COLO668 (cell line): ENCODE data around the gene LAMA5.

Source experiments
- DNase-seq: peaks from one replicate; lab custom pipeline; 2025; ENCODE audit not compliant: unreplicated experiment; lab: John Stamatoyannopoulos, UW

Gene LAMA5

DNA sequence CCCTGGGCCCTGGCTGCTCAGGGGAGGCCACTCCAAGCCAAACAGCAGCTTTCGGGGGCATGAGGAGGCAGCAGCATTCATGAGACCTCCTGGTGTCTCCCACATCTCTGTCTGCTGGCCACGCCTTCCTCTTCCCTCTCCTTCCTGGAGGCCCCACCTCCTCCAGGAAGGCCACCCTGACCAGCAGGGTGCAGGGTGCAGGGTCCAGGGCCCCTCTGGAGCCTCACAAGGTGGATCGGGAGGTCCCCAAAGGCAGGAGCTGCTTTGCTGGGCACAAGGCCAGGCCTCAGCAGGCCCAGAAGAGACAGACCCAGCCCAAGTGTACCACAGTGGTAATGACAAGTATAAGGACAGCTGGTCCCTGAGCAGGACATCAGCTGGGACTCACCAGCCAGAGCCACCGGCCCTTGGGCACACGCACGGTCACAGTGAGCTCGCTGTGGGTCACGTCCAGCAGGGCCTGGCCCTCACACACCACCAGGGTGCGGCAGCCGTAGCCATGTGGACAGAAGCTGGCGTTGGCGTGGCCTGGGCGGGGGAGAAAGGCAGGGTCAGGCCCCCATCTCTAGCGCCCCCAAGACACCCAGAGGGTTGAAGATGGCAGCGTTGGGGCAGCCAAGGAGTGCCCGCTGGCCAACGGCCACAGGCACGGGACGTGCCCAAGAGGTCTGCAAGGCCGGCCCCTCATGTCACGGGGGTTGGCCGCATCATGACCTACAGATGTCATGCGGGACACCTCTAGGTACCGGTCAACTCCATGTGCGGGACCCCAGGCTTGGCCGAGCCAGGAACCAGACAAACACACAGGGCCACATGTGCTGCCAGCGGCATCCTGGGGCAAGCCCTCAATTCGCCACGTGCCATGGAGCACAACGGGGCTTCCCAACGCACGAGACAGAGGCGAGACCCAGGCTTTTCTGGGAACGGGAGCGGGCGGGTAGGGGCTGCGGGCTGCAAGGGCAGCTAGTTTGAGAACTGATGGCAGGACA, 37.4 kb downstream of the LAMA5 start:
- no peak for DNase-seq

DNA sequence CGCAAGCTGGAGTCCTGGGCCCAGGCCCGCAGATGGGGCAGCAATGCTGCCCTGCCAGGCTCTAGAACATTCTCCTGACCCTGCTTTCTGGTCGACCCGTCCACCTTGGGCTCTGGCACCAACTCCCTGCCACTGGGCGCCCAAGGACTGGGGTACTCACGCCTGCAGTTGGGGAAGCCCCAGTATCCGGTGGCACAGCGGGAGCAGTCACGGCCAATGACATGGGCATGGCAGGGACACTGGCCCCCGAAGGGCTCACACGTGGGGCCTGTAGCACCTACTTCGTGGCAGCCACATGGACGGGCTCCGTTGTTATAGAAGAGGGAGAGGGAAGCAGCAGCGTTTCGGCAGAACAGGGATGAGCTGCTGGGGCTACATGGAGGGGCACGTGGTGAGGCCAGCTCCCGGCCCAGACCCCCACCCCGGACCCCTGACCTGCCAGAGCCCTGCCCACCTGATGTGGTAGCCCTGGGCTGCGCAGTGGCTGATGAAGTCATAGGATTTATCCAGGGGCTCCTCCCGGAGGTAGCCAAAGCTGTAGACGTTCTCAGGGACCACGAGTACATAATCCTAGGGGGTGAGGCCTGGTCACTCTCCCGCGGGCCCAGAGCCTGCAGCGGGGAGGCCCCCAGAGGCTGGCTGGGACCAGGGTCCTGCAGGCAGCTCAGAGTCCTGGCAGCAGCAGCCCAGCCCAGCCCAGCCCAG, 38.3 kb downstream of the LAMA5 start:
- no peak for DNase-seq

DNA sequence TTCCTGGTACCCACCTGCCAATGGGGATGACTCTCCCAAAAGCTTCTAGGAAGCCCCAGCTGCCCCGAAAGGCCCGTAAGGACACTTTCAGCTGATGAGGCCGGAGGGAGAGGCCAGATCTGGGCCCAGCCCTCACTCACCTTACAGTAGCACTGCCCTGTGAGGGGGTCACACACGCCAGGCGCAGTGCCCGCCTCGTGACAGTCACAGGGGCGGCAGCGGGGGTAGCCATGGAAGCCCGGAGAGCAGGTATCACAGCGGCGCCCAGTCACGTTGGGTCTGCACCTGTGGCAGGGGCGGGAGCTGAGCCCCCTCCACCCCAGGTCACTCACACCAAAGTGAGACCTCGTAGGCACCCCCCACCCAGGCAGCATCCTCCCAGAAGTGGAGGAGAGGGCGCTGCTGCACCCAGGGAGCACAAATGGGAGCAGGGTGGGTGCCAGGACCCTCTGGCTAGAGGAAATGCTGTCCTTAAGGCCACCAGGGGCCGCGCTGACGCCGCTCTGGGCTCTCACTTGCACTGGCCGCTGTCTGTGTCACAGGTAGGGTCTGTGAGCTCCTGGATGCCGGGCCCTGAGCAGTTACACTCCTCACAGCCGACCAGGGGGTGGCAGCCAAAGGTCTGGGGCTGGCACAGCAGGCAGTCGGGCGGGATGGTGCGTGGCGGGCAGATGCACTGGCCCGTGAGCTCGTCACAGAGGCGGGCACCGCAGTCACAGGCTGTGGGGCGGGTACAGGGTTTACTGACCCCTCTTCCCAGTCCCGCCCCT, 39.2 kb downstream of the LAMA5 start:
- DNase-seq: no peak

DNA sequence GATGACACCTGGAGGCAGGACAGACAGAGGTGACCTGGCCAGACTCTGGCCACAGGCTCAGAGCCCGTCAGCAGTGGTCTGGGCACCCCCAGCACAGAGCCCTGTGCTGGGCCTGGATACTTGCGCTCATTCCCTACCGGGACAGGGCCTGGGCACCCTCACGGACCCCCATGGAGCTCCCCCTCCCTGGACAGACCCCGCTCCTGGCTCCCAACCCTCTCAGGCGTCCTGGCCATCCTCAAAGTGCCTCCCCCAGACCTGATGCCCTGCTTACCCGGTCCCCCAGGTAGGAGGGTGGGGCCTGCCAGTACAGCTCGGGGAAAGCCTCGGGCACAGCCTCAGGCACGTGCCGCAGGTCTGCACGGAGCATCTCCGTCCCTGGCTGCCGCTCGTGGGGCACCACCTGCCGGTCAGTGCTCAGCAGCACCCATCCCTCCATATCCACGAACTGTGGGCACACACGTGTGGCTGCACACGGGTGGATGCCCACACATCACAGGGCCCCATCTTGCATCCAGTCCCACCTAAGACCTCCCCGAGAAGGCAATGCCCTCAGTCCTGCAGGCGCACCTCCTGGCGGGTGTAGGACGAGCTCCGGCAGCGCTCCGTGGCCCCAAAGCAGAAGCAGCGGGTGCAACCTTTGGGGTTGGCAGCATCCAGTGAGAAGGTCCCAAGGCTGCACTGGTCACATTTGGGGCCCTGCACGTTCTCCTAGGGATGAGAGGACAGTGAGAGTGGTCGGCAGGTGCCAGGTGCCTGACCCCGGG, 40.0 kb downstream of the LAMA5 start:
- no peak for DNase-seq

DNA sequence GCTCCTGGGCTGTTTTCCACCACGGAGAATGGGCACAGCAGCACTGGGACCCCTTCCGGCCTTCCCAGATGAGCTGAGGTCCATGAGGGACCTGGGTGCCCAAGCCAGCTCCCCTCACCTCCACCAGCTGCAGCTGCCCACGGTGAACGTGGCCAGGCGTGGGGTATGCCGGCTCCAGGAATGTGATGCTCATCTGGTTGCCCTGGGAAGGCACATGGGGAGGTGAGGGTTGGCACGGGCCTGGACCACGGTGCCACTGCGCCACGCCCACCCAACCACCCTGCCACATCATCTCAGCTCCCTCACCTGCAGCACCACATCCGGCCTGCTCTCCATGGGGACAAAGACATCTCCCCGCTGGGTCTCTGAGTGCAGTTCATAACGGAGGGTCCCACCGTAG, 40.6 kb downstream of the LAMA5 start:
- no peak for DNase-seq

DNA sequence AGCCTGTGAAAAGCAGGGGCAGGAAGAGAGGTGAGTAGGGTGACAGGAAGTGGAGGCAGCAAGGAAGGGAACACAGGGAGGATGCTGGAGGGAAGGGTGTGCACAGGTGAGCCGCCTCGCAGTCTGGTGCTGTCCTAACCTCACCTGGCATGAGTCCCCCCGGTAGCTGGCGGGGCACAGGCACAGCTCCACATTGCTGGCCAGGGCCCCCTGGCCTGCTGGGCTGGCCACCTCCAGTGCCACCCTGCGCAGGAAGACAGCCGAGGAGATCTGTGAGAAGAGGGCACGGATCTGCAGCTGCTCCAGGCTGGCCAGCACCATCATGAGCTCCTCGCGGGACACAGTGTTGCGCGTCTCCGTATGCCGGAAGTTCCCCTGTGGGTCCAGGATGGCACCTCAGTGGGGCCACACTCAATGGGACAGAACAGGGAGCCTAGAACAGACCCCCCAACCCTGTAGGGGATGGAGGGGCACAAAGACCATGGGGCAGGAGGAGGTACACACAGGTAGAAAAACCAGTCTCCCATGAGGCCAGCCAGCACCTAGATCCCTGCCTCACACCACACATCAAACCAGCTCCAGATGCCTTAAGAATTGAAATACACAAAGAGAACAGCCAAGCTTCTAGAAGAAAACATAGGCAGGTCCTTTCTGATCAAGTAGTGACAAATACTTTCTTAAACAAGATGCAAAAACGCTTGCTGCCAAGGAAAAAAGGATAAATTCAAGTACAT, 41.8 kb downstream of the LAMA5 start:
- DNase-seq: no peak

DNA sequence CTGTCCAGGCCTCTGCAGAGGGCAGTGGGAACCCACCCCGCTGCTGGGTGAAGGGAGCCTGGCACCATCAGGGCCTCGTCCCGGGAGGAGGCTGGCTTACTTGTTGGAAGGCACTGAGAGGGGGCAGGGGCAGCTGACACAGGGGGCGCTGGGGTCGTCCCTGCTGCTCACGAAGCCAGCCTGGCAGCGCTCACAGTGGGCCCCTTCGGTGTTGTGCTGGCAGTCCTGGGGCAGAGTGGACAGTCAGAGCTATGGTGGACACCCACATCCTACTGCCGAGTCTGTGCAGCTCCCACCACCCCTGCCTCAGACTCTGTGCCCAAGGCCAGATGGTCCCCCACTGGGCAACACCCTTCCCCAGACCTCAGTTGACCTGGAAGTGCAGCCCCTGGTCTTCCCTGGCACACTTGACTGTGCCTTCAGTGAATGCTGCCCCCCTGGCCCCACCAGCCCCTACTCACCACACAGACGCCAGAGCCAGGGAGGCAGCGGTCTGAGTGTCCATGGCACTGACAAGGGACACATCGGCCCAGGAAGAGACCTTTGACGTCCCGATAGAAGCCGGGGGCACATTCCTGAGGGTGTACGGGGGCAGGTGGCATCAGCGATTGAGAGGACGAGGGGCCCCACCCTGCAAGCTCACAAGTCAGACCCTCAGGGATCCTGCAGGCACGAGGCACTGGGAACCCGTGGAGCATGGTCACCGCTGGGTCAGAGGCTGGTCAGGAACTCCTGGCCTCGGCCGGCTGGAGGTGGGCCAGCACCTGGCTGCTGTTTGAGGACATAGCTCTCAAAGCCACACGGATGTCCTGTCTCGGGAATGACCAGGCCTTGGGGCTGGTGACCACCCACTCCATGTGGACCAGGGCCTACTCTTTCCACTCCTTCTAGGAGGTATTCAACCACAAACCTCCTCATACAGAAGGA, 42.9 kb downstream of the LAMA5 start:
- DNase-seq: no peak

DNA sequence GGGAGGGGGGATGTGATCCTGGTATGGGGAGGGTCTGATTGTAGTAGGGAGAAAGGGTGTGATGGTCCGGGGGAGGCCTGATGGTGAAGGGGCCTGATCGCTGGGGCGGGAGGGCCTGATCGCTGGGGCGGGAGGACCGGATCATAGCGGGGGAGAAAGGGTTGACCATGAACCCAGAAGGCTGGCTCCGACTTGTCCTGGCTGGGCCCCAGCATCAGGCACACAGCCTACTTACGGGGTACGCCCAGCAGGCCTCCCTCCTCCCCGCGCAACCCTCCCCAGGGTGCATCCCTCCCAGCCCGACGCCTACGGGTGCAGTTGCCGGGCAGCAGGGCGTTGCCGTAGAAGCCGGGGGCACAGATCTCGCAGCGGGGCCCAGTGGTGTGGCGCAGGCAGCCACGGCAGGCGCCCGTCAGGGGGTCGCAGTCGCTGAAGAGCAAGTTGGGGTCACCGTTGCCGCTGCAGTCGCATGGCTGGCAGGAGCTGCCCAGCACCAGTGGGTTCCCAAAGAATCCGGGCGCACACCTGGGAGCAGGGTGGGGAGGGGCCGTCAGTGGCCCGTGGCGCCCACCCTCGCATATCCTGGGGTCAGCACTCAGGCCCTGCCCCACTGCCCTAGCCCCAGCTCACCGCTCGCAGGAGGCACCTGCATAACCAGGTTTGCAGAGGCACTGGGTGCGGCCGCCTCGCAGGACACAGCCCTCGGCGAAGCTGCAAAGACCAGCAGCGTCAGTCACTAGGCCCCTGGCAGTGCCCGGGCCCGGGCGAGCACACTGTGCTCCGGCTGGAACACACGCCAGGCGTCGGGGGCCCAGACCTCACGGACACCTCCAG, 43.7 kb downstream of the LAMA5 start:
- no peak for DNase-seq

DNA sequence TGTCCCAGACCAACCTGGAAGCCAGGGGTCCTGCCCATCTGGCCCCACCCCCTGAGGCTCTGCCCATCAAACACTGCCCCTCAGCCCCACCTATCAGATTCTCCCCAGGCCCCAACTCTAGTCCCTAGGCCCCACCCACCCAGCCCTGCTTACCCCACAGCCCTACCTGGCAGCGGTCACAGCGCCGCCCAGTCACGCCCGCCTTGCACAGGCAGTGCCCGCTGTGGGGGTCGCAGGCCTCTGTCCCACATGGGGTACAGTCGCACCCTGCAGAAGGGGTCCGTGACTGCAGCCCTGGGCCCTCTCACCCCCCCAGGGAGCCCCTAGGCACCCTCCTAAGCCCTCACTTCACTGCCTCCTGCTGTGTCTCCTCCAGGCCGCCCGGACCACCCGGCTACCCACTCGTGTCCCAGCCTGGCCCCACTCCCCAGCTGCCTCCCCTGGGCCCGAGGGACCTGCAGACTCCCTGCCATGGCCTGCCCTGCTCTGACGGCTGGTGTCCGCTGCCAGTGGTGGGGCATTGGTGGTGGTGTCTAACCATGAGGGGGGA, 44.5 kb downstream of the LAMA5 start:
- no peak for DNase-seq

DNA sequence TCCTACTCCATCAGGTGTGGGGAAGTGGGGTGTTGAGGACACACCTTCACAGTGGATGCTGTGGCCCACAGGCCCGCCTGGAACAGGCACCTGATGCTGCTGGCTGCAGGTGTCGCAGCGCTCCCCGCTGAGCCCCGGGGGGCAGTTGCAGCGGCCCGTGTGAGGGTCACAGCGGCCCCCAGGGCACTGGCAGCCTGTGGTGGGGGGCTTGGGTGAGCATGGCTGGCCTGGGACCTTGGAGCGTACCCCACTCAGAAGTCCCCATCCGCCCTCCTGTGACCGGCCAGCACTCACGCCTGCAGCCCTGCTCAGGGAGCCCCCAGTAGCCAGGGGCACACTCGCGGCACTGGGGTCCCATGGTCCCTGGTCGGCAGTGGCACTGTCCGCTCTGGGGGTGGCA, 45.1 kb downstream of the LAMA5 start:
- no peak for DNase-seq

DNA sequence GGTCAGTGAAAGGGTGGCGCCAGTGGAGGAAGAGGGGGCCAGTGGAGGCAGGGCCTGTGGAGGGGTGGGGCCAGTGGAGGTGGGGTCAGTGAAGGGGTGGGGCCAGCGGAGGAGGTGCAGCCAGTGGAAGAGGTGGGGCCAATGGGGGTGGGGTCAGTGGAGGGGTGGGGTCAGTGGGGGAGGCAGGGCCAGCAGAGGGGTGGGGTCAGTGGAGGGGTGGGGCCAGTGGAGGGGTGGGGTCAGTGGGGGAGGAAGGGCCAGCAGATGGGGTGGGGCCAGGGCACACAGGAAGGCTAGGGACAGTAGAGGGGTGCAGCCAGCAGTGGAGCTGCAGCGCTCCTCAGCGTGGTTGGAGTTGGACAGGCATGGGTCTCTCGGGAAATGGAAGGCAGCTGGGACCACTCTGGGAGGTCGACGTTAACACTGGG, 45.6 kb downstream of the LAMA5 start:
- peak; percentile 21 for DNase-seq

DNA sequence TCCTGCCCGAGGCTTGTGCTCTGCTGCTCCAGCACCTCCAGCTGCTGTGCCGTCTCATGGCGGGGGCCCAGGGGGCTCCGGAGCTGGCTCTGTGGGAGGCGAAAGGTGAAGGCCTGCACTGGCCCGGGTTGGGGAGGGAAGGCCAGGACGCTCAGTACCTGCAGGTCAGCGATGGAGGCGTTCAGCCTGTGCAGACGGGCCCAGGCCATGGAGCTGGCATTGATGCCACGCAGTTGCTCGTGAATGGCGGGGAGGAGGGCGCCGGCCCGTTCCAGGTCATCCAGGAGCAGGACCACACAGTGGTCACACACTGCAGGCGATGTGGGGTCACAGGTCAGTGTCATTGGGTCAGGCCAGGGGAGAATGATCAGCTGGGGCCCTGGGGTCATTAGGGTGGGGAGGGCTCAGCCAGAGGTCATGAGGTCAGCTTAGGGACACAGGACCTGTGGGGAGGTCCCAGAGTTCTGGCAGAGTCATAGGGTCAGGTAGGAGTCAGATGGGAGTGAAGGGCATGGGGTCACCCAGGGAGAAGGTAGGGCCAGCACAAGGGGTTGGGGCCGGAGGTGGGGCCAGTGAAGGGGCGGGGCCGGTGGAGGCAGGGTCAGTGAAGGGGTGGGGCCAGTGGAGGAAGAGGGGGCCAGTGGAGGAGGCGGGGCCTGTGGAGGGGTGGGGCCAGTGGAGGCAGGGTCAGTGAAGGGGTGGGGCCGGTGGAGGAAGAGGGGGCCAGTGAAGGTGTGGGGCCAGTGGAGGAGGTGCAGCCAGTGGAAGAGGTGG, 46.3 kb downstream of the LAMA5 start:
- peak; percentile 21 for DNase-seq

DNA sequence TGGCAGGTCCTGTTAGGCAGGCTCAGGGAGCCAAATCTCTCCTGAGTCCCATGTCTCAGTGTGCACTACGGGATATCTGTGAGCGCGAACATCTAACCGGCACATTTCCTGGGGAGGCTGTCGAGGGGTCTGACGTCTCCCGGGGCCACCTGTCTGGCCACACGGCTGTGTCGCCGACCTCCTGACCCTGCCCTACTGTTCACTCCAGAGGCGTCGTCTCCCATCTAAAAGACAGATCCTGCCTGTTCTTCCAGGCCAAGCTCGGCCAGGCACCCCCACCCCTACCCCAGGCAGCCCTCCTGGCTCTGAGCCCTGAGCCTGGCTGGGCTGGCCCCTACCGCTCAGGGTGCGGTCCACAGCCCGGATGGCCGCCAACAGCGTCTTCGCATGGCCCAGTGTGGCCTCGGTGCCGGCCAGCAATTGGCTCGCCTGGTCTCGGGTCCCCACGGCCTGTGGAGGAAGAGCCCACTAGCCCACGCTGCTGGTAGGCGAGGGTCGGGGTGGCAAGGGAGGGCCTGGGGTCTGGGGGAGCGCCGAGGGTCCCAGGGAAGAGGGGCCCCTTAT, 47.7 kb downstream of the LAMA5 start:
- DNase-seq: no peak

DNA sequence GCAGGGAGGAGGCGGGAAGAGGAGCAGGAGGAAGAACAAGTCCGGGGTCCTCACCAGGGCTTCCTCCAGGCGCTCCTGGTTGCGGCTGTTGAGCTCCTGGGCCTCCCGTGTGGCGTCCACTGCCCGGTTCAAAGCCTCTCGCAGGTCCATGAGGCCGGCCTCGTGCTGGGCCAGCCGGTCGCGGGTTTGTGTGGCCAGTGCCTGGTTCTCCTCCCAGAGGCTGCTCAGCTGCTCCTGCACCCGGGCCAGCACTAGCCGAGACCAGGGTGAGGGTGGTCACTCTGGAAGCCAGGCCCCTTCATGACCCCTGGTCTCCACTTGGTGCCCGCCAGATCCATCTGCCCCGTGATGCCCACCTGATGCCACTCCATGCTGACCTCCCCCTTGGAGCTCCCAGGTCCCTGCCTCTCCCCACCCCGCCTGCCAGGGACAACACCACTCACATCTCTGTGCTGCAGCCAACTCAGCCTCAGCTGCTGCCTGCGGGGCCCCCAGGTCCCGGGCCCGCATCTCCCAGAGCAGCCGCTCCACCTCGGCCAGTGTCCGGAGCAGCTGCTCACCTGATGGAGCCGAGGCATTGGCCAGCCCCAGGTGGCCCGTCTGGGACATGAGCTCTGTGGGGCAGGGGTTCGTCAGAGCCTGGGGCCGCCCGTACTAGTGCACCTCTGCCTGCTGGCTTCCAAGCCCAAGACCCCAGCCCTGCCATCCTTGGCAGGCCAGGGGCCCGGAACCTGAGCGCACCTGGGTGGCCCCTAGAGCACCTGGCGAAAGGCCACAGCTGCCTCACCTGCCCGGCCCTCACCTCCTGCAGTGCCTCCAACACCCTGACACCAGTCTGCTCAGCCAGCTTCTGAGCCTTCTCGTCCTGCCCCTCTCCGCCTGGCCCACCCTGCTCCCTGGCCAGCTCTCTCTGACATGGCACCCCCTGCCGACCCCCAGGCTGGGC, 48.4 kb downstream of the LAMA5 start:
- DNase-seq: peak; percentile 25

DNA sequence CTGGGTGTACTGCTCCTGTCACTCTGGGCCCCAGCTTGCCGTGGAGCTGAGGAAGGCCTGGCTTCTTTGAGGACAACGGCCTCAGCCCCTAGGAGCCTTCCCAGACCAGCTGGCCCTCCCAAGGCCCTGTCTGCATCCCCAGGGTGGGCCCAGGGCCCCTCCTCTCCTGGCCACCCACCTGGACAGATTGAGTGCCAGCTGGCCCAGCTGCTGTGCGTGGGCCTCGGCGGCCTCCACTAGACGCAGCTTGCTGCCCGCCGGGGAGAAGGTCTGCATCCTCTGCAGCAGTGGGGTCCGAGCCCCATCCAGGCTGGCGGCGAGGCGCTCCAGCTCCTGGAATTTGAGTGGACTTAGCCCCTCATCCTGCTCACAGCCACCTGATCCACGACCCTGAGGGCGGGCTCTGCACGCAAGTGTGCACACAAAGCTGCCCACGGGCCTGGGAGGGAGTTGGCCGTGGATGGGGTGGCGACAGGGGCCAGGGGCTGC, 49.9 kb downstream of the LAMA5 start:
- DNase-seq: no peak
